ENCODE measurements around the gene PRKCA. TPM values are rescaled to one million over a fixed set of nuclear protein-coding genes. Genes with fewer than 3 reads are reported as not detected.

Gene PRKCA
- total and polyA plus RNA-seq, 2 of the 13 experiments (the other 11 are each of a cell fraction or from before 2014, with no cell fraction given): 18.5 to 21.5 TPM

- no peak for TF ChIP-seq TFE3 (CRISPR knock-in tag; IDR thresholded peaks at IDR 0.05)
- 0 out of 2 replicates have a peak, but pooled peaks have one; percentile 52 for TF ChIP-seq IRX3 (CRISPR knock-in tag; IDR thresholded peaks at IDR 0.05; ENCODE audit: borderline replicate concordance, low read depth)
- no peak for TF ChIP-seq BATF2 (CRISPR knock-in tag; IDR thresholded peaks at IDR 0.05)
- TF ChIP-seq AHR (CRISPR knock-in tag; IDR thresholded peaks at IDR 0.05): 0 out of 2 replicates have a peak, but pooled peaks have one; percentile 39
- peak; percentile 69 for TF ChIP-seq THAP11 (CRISPR knock-in tag; IDR thresholded peaks at IDR 0.05)
- TF ChIP-seq ATF2 (CRISPR knock-in tag; IDR thresholded peaks at IDR 0.05): peak; percentile 80
- peak; percentile 85 for TF ChIP-seq ATF3 (CRISPR knock-in tag; IDR thresholded peaks at IDR 0.05)
- TF ChIP-seq TBL1XR1 (IDR thresholded peaks at IDR 0.05; ENCODE audit: borderline replicate concordance, low read length, partially characterized antibody): peak; percentile 69
- no peak for TF ChIP-seq CENPT (CRISPR knock-in tag; IDR thresholded peaks at IDR 0.05; ENCODE audit: low read depth)
- peak; percentile 74 for TF ChIP-seq FOXA3 (CRISPR knock-in tag; IDR thresholded peaks at IDR 0.05)
- 0 out of 2 replicates have a peak, but pooled peaks have one; percentile 46 for TF ChIP-seq ARID2 (CRISPR knock-in tag; IDR thresholded peaks at IDR 0.05; ENCODE audit: borderline replicate concordance)
- peak; percentile 82 for TF ChIP-seq POGK (CRISPR knock-in tag; conservative IDR thresholded peaks at IDR 0.05)
- peak; percentile 89; the same call in 1 of the 2 replicates for TF ChIP-seq ETV5 (CRISPR knock-in tag; IDR thresholded peaks at IDR 0.05; ENCODE audit: borderline replicate concordance)
- no peak for TF ChIP-seq DMTF1 (CRISPR knock-in tag; IDR thresholded peaks at IDR 0.05)
- TF ChIP-seq SPEN (CRISPR knock-in tag; IDR thresholded peaks at IDR 0.05; ENCODE audit: low read depth): peak; percentile 44; the same call in 1 of the 2 replicates
- 0 out of 2 replicates have a peak, but pooled peaks have one; percentile 33 for TF ChIP-seq GLI4 (CRISPR knock-in tag; IDR thresholded peaks at IDR 0.05; ENCODE audit: borderline replicate concordance)
- no peak for TF ChIP-seq TAF1 (CRISPR knock-in tag; IDR thresholded peaks at IDR 0.05)
- TF ChIP-seq SP140L (CRISPR knock-in tag; IDR thresholded peaks at IDR 0.05; ENCODE audit: borderline replicate concordance): 0 out of 2 replicates have a peak, but pooled peaks have one; percentile 63
These were observed 157.4 kb downstream of the PRKCA start (continued) for GRCh38 chr17:66459811-66460270.

Measured in HepG2 (cell line).